NCI-H524 (cell line): ENCODE measurements around the gene ZNF343.
"Not testable (repeated sequence)": the region's sequence is repeated elsewhere in the genome, so short reads cannot be mapped to it uniquely, and the experiment has no call there.

Experiments used
- DNase-seq, 2 experiments: peaks; one replicate each; lab custom pipeline; 2025; lab: John Stamatoyannopoulos, UW

ZNF343 gene

GRCh38 chr20:2521369-2522305 lies 12.9 kb upstream of the ZNF343 start:
- peak; percentile 5 to 53 for DNase-seq

GRCh38 chr20:2520617-2521016 lies 11.9 kb upstream of the ZNF343 start:
- DNase-seq, result no peak

GRCh38 chr20:2519115-2519809 lies 10.5 kb upstream of the ZNF343 start:
- DNase-seq, result no peak

- DNase-seq, result no peak
These were observed 9.8 kb upstream of the ZNF343 start for GRCh38 chr20:2518558-2518957.

- no peak for DNase-seq
These were observed 9.4 kb upstream of the ZNF343 start for GRCh38 chr20:2518096-2518495.

- no peak for DNase-seq
These were observed 7.7 kb upstream of the ZNF343 start for GRCh38 chr20:2516399-2516798.

- DNase-seq, result no peak
These were observed 6.5 kb upstream of the ZNF343 start for GRCh38 chr20:2515203-2515602.

- DNase-seq, result no peak
These were observed 1.1 kb upstream of the ZNF343 start for GRCh38 chr20:2509794-2510193.

GRCh38 chr20:2509468-2509781 lies 710 bp upstream of the ZNF343 start:
- DNase-seq, result no peak

GRCh38 chr20:2507875-2508630 lies 662 bp downstream of the ZNF343 start:
- DNase-seq, result peak in 1 of 2 experiments; percentile 17

GRCh38 chr20:2507464-2507863 lies 1.3 kb downstream of the ZNF343 start:
- no peak for DNase-seq

- not testable (repeated sequence) for DNase-seq
These were observed 2.3 kb downstream of the ZNF343 start for GRCh38 chr20:2506426-2506825.

- not testable (repeated sequence) for DNase-seq
These were observed 3.9 kb downstream of the ZNF343 start for GRCh38 chr20:2504803-2505202.

GRCh38 chr20:2502808-2503384 lies 5.8 kb downstream of the ZNF343 start:
- DNase-seq, result not testable (repeated sequence)

- no peak for DNase-seq
These were observed 23.1 kb downstream of the ZNF343 start for GRCh38 chr20:2485661-2486060.

GRCh38 chr20:2485080-2485479 lies 23.6 kb downstream of the ZNF343 start:
- DNase-seq, result no peak

GRCh38 chr20:2483504-2483903 lies 25.2 kb downstream of the ZNF343 start:
- DNase-seq, result no peak

GRCh38 chr20:2480381-2480780 lies 28.3 kb downstream of the ZNF343 start:
- DNase-seq, result no peak

GRCh38 chr20:2476742-2477615 lies 31.7 kb downstream of the ZNF343 start:
- no peak for DNase-seq

GRCh38 chr20:2475850-2476741 lies 32.6 kb downstream of the ZNF343 start:
- DNase-seq, result no peak
